GM19099 (cell line): ENCODE measurements around the gene CCDC191.

Experiments
- POLR2A ChIP-seq: IDR thresholded peaks from 3 replicates; pipeline ENCODE4 v1.6.1; 2011; ENCODE audit warnings: low read depth; ENCODE audit not compliant: insufficient read length; ENCODE audit errors: extremely low read depth

Gene CCDC191

DNA sequence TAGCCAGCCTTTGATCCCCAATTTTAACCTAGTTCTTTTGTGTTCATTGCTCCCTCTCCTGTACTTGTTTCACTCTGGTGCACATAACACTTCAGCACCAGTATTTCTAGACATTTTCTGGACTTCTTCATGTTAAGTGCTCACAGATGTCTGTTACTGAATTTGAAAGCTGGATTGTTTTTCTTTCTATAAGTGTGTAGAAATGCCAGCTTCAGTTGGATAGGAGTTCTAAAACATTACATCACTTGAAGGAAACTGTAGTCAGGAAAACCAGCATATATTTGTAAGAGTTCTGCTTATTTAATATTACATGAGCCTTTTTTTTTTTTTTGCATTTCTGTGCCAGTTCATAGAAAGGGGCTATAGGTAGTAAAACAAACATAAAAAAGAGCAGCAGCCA, 21.8 kb upstream of the CCDC191 start:
- no peak for TF ChIP-seq POLR2A

DNA sequence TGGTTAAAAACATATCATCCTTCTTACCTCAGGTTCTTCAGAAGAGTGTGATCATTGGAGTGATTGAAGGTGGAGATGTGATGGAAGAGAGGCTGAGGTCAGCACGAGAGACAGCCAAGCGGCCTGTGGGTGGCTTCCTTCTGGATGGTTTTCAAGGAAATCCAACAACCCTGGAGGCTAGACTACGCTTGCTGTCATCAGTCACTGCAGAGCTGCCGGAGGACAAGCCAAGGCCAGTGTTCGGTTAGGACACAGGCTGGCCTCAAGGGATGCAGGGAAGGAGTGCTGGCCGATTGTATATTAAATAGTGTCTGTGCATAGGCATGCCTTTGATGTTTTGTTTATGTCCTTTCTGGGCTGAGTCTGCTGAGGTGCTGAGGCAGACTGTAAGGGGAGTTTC, 20.4 kb upstream of the CCDC191 start:
- no peak for TF ChIP-seq POLR2A

DNA sequence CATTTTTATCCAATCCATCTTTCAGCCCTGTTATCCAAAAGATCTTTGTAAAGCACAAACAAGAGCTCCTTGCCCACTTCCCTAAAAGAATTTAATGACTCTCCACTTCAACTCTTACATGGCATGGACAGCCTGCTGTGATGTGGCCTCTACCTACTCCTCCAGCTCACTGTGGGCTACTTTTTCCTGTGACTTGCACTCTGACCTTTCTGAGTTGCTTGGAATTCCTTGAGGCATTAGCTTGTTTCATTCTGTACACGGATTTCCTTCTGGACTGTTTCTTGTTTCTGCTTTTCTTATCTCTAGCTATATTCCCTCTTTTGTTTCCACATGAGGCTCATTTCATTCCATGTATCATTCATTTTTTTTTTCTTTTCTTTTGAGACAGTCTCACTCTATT, 15.5 kb upstream of the CCDC191 start:
- TF ChIP-seq POLR2A: no peak

DNA sequence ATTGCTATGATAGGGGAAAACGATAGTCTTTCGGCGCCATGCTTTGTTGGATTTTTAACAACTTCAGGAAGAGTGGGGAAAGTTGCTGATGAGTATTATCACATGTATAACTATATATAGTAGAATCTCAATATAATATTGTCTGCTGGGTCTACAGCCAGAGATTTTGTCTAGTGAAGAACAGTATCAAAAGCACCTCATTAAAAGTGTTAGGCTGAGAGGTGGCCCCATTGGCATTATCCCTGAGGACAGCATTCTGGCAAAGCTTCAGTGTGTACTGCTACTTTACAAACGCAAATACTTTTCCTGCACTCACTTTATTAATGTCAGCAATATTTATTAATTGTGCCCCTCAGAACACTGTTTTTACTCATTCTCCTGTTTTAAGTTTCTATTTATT, 12.0 kb upstream of the CCDC191 start:
- TF ChIP-seq POLR2A: no peak

DNA sequence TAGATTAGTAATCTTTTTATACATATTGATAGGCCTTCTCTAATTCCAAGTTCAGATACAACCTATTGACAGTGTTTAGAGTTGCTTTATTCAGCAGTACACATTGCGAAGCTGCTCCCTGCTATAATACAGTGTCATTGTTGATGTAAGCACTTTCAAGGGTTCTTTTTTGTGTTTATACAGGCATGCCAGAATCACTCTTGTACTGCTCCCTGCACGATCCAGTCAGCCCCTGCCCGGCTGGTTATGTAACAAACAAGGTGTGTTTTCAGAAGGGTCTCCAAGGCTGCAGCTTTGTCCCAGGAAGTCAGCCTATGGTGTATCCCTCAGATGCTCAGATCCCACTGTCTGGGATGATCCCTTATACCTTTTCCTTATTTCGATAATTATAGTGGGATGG, 11.5 kb upstream of the CCDC191 start:
- no peak for TF ChIP-seq POLR2A

DNA sequence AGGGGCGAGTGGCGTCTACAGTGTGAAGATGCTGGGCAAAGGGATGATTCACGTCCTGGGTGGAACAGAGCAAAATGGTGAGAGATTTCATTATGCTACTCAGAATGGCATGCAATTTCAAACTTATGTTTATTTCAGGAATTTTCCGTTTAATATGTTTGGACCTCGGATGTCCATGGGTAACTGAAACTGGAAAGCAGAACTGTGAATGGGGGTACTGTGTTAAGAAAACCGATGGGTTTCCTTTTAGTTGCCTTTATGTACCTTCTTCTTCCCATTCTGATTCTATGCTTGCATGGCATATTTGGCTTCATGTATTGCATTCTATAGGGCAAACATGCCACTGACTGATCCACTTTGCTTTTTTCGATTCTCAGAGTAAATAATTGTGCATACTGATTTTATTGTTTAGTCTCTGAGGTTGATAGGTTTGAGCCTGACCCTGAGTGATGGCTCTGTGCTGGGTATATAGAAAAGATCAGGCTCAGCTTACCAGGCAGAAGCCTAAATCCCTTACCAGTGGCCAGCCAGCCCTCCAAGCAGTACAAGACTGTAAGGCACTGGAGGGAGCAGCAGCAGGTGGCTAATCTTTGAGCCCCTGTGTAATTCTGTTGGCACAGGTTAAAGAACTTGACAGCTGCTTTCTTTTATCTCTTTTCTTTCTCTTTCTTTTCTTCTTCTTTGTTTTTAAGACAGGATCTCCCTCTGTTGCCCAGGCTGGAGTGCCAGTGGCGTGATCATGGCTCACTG, 4.8 kb upstream of the CCDC191 start:
- TF ChIP-seq POLR2A: no peak

DNA sequence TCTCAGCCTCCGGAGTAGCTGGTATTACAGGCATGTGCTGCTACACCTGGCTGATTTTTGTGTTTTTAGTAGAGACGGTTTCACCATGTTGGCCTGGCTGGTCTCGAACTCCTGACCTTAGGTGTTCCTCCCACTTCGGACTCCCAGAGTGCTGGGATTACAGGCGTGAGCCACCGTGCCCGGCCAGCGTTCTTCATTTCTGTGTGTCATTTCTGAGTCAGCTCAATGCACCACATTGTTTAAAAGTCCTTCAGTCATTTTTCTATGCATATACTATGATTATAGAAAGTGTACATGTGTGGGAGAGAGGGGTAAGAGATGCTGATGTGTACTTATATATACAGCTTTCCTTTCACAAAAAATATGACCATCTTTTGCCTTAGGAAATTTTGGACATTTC, 2.3 kb upstream of the CCDC191 start:
- no peak for TF ChIP-seq POLR2A

DNA sequence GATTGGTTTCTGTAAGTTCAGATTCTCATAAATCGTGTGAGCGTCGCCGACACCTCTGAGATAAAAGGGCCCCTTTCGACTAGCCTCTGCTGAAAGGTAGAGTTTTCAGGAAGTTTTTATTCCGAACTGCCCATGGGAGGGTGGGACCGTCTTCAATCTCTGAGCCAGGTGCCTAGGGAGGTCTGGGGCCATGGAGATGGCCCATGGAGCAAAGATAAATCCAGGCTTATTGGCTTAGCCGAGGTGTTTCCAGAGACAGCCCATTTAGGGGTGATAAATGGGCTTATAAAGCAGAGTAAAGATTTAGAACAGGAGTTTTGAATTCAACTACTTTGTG, 653 bp upstream of the CCDC191 start:
- TF ChIP-seq POLR2A: no peak

DNA sequence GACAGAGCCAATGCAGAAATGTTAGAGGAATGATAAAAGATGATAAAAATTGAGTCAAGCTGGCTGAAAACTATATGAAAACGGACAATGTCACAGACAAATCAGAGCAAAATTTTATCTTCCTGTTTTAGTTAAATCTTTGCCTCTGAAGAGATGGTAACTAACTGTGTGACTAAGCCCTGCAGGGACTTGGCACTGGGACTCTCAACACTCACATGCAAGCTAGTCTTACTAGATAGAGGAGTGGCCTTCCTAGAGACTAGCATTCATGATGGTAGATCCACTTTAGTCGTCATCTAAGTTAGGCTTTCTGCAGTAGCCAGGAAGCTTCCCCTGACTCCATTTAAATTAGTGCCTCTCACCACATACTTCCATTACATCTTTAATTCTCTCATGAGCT, 4.1 kb downstream of the CCDC191 start:
- no peak for TF ChIP-seq POLR2A

DNA sequence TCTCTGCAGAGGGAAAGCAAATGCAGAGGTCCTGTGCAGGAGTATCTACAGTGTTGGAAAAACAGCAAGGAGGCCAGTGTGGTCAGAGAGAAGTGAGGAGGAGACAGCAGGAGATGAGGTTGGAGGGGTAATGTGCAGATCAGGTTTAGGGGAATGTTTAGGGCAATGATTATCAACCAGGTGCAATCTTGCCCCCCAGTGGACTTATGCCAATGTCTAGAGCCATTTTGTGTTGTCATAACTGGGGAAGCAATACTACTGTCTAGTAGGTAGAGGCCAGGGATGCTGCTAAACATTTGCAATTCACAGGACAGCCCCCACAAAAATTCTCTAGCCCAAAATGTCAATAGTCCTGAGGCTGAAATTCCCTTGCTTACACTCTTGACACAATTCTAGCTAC, 13.1 kb downstream of the CCDC191 start:
- no peak for TF ChIP-seq POLR2A

DNA sequence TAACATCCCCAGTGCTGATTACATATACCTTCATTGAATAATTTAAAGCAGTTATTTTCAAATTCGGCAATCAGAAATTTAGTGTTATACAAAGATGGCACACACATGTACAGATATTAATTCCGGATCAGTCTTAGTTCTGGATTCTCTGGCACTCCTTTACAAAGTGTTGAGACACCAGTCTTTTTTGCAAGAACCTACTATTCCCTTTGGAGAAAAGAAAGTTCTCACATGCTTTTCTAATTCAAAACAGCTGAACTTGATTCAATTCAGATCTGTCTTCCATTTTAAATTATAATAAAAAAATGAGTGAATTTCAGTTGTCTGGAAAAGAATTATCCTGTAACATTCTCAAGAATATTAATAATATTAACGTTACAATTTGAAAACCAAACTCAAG, 20.4 kb downstream of the CCDC191 start:
- TF ChIP-seq POLR2A: no peak

DNA sequence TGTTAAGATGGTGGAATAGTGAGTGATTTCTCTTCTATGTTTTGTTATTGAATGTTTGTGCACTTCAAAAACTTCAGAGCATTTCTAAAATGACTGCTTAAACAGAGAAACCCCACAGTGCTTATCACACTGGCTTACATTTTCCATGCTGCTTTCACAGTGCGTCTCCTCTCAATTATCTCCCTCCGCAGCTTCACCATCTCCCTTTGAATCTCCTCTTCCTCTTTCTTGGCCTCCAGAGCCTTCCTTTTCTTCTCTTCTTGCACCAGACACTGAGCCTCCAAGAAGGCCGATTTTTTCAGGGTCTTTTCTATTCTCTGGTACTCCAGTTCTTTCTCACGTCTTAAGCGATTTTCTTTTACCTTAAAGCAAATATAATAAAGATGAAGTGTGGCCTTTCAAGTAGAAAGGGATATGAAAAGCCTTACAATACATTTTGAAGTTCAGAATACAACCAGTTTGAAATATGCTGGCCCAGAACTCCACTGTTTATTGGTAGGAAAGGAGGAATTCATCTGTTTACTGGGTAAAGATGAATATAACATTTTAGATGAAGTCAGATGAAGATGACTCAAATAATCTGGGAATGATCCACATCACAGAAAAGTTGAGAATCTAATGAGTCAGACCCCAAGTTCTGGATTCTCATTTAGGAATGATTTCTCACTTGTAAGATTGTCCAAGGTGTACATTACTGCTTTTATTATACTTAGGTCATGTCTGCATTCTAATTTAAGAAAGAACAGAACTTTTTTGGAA, 21.4 kb downstream of the CCDC191 start:
- TF ChIP-seq POLR2A: no peak

DNA sequence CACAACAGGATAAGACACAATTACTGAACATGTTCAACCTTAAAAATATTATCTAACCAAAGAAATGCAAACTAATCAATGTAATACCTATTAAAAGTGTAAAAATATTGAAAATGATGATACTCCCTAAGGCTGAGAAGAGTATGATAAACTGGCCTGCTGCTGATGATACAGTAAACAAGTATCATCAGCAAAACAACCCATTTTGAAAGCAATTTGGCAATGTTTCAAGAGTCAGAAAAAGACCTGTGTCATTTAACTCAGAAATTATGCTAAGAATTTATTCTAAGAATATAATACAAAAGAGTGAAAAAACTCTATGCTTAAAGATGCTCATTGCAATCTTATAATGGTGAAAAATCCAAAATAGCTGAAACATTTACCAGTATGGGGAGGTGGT, 22.1 kb downstream of the CCDC191 start:
- no peak for TF ChIP-seq POLR2A

DNA sequence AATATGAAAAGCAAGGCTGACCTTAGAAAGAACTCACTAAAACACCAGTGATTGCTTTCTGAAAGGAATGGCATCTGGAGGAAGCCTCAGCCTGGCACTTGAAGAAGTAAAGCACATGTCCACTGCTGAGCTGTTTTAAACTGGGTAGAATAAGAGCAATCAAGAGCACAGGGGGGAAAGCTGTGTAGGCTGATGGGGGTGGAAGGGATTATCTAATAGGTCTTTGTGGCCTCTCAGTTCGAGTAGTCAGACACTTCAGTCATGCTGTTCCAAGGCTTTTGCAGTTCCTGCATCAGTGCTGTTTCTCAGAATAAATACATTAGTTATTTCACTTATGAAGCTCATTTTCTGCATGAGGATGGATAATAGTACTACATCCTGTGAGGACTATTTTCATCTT, 22.6 kb downstream of the CCDC191 start:
- no peak for TF ChIP-seq POLR2A

DNA sequence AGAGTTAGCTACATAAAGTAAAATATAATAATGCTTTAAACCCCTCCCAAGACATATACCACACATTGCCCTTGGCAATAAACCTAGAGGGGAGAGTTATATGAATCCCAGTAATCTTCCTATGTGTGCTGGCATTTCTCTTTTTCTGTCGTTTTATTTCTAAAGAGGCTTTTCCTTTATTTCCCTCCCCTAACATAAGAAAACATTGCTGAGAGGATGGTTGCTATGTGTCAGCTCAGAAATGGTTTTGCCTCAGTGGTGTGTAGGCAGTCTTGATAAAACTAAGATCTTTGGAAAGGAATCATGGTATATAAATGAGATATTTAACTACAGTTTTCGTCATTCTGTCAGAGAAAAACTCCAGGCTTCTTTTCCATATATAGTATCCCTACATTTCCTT, 30.0 kb downstream of the CCDC191 start:
- TF ChIP-seq POLR2A: no peak

DNA sequence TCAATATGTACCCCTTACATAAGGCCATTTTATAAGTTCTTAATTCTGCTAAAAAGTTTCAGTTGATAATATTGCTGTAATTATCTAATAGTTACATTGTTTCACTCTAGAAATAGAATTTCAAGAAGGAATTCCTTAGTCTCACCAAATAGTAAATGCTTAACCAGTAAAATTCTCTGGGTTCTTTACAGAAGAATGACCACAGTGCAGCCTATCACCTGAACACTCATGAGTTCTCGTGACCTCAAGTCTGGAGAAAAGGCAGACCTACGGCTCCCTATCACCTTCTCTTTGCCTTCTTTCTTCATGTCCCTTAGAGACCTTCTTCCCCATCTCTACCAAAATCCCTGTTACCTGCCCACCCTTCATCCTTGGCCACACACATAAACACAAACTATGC, 30.9 kb downstream of the CCDC191 start:
- TF ChIP-seq POLR2A: no peak
